Measurements from ENCODE around the gene PPP1R13L.

Gene PPP1R13L

GRCh38 chr19:45368737-45369340 is 36.0 kb downstream of the PPP1R13L start:
- H3K4me3 ChIP-seq (ENCODE audit: low read length): no peak overlapping the region
- H3K36me3 ChIP-seq (ENCODE audit: control insufficient read depth, insufficient read depth, low read length): no peaks in the 10 kb centered on the region
- H3K27ac ChIP-seq (ENCODE audit: low read depth, low read length): no peak overlapping the region
- H3K27me3 ChIP-seq (ENCODE audit: control insufficient read depth, insufficient read depth, low read length): no peaks in the 10 kb centered on the region
- no peak overlapping the region for H3K9ac ChIP-seq (ENCODE audit: low read length)
- H3K4me1 ChIP-seq (ENCODE audit: control insufficient read depth, insufficient read depth, low read length): no peaks in the 10 kb centered on the region

- no peaks in the 10 kb centered on the region for H3K27me3 ChIP-seq (ENCODE audit: control insufficient read depth, insufficient read depth, low read length)
- no peak overlapping the region for H3K9ac ChIP-seq (ENCODE audit: low read length)
- H3K27ac ChIP-seq (ENCODE audit: low read depth, low read length): no peak overlapping the region
- H3K4me3 ChIP-seq (ENCODE audit: low read length): no peak overlapping the region
- no peaks in the 10 kb centered on the region for H3K36me3 ChIP-seq (ENCODE audit: control insufficient read depth, insufficient read depth, low read length)
- no peaks in the 10 kb centered on the region for H3K4me1 ChIP-seq (ENCODE audit: control insufficient read depth, insufficient read depth, low read length)
Observed at GRCh38 chr19:45368127-45368526, 36.7 kb downstream of the PPP1R13L start.

GRCh38 chr19:45364696-45365095 is 40.2 kb downstream of the PPP1R13L start:
- Histone ChIP-seq H3K36me3 (ENCODE audit: control insufficient read depth, insufficient read depth, low read length) (peaks cover 2% of the 10 kb centered on the region), H3K9ac (ENCODE audit: low read length) (no peak overlapping the region), H3K27me3 (ENCODE audit: control insufficient read depth, insufficient read depth, low read length) (no peaks in the 10 kb centered on the region)

GRCh38 chr19:45363861-45364459 is 40.9 kb downstream of the PPP1R13L start:
- no peak overlapping the region for H3K27ac ChIP-seq (ENCODE audit: low read depth, low read length)
- H3K36me3 ChIP-seq (ENCODE audit: control insufficient read depth, insufficient read depth, low read length): peaks cover 2% of the 10 kb centered on the region
- no peak overlapping the region for H3K9ac ChIP-seq (ENCODE audit: low read length)
- H3K27me3 ChIP-seq (ENCODE audit: control insufficient read depth, insufficient read depth, low read length): no peaks in the 10 kb centered on the region
- no peak overlapping the region for H3K4me3 ChIP-seq (ENCODE audit: low read length)
- no peaks in the 10 kb centered on the region for H3K4me1 ChIP-seq (ENCODE audit: control insufficient read depth, insufficient read depth, low read length)

More at GRCh38 chr19:45364696-45365095, 40.2 kb downstream of the PPP1R13L start:
- no peak overlapping the region for H3K4me3 ChIP-seq (ENCODE audit: low read length)
- H3K27ac ChIP-seq (ENCODE audit: low read depth, low read length): no peak overlapping the region
- H3K4me1 ChIP-seq (ENCODE audit: control insufficient read depth, insufficient read depth, low read length): no peaks in the 10 kb centered on the region

GRCh38 chr19:45362291-45362690 is 42.6 kb downstream of the PPP1R13L start:
- H3K4me3 ChIP-seq (ENCODE audit: low read length): no peak overlapping the region
- H3K27me3 ChIP-seq (ENCODE audit: control insufficient read depth, insufficient read depth, low read length): no peaks in the 10 kb centered on the region
- no peak overlapping the region for H3K9ac ChIP-seq (ENCODE audit: low read length)
- no peaks in the 10 kb centered on the region for H3K4me1 ChIP-seq (ENCODE audit: control insufficient read depth, insufficient read depth, low read length)
- peaks cover 2% of the 10 kb centered on the region for H3K36me3 ChIP-seq (ENCODE audit: control insufficient read depth, insufficient read depth, low read length)
- H3K27ac ChIP-seq (ENCODE audit: low read depth, low read length): no peak overlapping the region

GRCh38 chr19:45361608-45362007 is 43.3 kb downstream of the PPP1R13L start:
- peaks cover 2% of the 10 kb centered on the region for H3K36me3 ChIP-seq (ENCODE audit: control insufficient read depth, insufficient read depth, low read length)
- no peaks in the 10 kb centered on the region for H3K27me3 ChIP-seq (ENCODE audit: control insufficient read depth, insufficient read depth, low read length)
- H3K4me1 ChIP-seq (ENCODE audit: control insufficient read depth, insufficient read depth, low read length): no peaks in the 10 kb centered on the region
- H3K9ac ChIP-seq (ENCODE audit: low read length): no peak overlapping the region
- H3K27ac ChIP-seq (ENCODE audit: low read depth, low read length): no peak overlapping the region
- no peak overlapping the region for H3K4me3 ChIP-seq (ENCODE audit: low read length)

- peaks cover 11% of the 10 kb centered on the region for H3K36me3 ChIP-seq (ENCODE audit: control insufficient read depth, insufficient read depth, low read length)
- H3K27ac ChIP-seq (ENCODE audit: low read depth, low read length): no peak overlapping the region
- no peaks in the 10 kb centered on the region for H3K27me3 ChIP-seq (ENCODE audit: control insufficient read depth, insufficient read depth, low read length)
- H3K4me1 ChIP-seq (ENCODE audit: control insufficient read depth, insufficient read depth, low read length): no peaks in the 10 kb centered on the region
- no peak overlapping the region for H3K4me3 ChIP-seq (ENCODE audit: low read length)
- no peak overlapping the region for H3K9ac ChIP-seq (ENCODE audit: low read length)
Observed at GRCh38 chr19:45358213-45358792, 46.6 kb downstream of the PPP1R13L start.

GRCh38 chr19:45357445-45357783 is 47.5 kb downstream of the PPP1R13L start:
- H3K27me3 ChIP-seq (ENCODE audit: control insufficient read depth, insufficient read depth, low read length): no peaks in the 10 kb centered on the region
- no peak overlapping the region for H3K27ac ChIP-seq (ENCODE audit: low read depth, low read length)
- peaks cover 11% of the 10 kb centered on the region for H3K36me3 ChIP-seq (ENCODE audit: control insufficient read depth, insufficient read depth, low read length)
- H3K4me3 ChIP-seq (ENCODE audit: low read length): no peak overlapping the region
- H3K4me1 ChIP-seq (ENCODE audit: control insufficient read depth, insufficient read depth, low read length): no peaks in the 10 kb centered on the region
- no peak overlapping the region for H3K9ac ChIP-seq (ENCODE audit: low read length)

- H3K27ac ChIP-seq (ENCODE audit: low read depth, low read length): no peak overlapping the region
- peaks cover 9% of the 10 kb centered on the region for H3K36me3 ChIP-seq (ENCODE audit: control insufficient read depth, insufficient read depth, low read length)
- H3K9ac ChIP-seq (ENCODE audit: low read length): no peak overlapping the region
- H3K4me1 ChIP-seq (ENCODE audit: control insufficient read depth, insufficient read depth, low read length): no peaks in the 10 kb centered on the region
- no peak overlapping the region for H3K4me3 ChIP-seq (ENCODE audit: low read length)
- no peaks in the 10 kb centered on the region for H3K27me3 ChIP-seq (ENCODE audit: control insufficient read depth, insufficient read depth, low read length)
Observed at GRCh38 chr19:45356760-45357444, 48.0 kb downstream of the PPP1R13L start.

- Histone ChIP-seq H3K4me1 (ENCODE audit: control insufficient read depth, insufficient read depth, low read length) (no peaks in the 10 kb centered on the region), H3K27me3 (ENCODE audit: control insufficient read depth, insufficient read depth, low read length) (no peaks in the 10 kb centered on the region), H3K27ac (ENCODE audit: low read depth, low read length) (no peak overlapping the region), H3K9ac (ENCODE audit: low read length) (no peak overlapping the region), H3K36me3 (ENCODE audit: control insufficient read depth, insufficient read depth, low read length) (peaks cover 9% of the 10 kb centered on the region), H3K4me3 (ENCODE audit: low read length) (no peak overlapping the region)
Observed at GRCh38 chr19:45355910-45356309, 49.0 kb downstream of the PPP1R13L start.

GRCh38 chr19:45355402-45355801 is 49.5 kb downstream of the PPP1R13L start:
- H3K36me3 ChIP-seq (ENCODE audit: control insufficient read depth, insufficient read depth, low read length): peaks cover 9% of the 10 kb centered on the region
- no peaks in the 10 kb centered on the region for H3K27me3 ChIP-seq (ENCODE audit: control insufficient read depth, insufficient read depth, low read length)

GRCh38 chr19:45354241-45354842 is 50.5 kb downstream of the PPP1R13L start:
- Histone ChIP-seq H3K9ac (ENCODE audit: low read length) (no peak overlapping the region), H3K27ac (ENCODE audit: low read depth, low read length) (no peak overlapping the region), H3K36me3 (ENCODE audit: control insufficient read depth, insufficient read depth, low read length) (peaks cover 9% of the 10 kb centered on the region), H3K4me1 (ENCODE audit: control insufficient read depth, insufficient read depth, low read length) (no peaks in the 10 kb centered on the region), H3K27me3 (ENCODE audit: control insufficient read depth, insufficient read depth, low read length) (no peaks in the 10 kb centered on the region), H3K4me3 (ENCODE audit: low read length) (no peak overlapping the region)

More at GRCh38 chr19:45355402-45355801, 49.5 kb downstream of the PPP1R13L start:
- Histone ChIP-seq H3K4me1 (ENCODE audit: control insufficient read depth, insufficient read depth, low read length) (no peaks in the 10 kb centered on the region), H3K4me3 (ENCODE audit: low read length) (no peak overlapping the region), H3K9ac (ENCODE audit: low read length) (no peak overlapping the region), H3K27ac (ENCODE audit: low read depth, low read length) (no peak overlapping the region)
